Stimulated activated naive CD8-positive, alpha-beta T cell treated with anti-CD3 and anti-CD28 coated beads, Interleukin-15, Interleukin-2, amounts not matched to agents 100 ng/mL and 50 ng/mL, for 24 hours (primary cell): ENCODE measurements around the gene UBE4B.
A peak's percentile ranks its signal among the peaks of the same experiment; 100 is the strongest.

Experiments used
- H3K27ac Mint-ChIP-seq: one replicate; pipeline ENCODE4 v1.8.0; 2021; ENCODE audit warnings: mild to moderate bottlenecking, mixed read lengths
- H3K27me3 Mint-ChIP-seq: one replicate; pipeline ENCODE4 v1.8.0; 2021; ENCODE audit warnings: mixed read lengths
- H3K36me3 Mint-ChIP-seq: one replicate; pipeline ENCODE4 v1.8.0; 2021; ENCODE audit warnings: low read depth, mixed read lengths
- H3K4me1 Mint-ChIP-seq: one replicate; pipeline ENCODE4 v1.8.0; 2021; ENCODE audit warnings: low read depth, mixed read lengths
- H3K4me3 Mint-ChIP-seq: one replicate; pipeline ENCODE4 v1.8.0; 2021; ENCODE audit warnings: mild to moderate bottlenecking, mixed read lengths
- H3K9me3 Mint-ChIP-seq: one replicate; pipeline ENCODE4 v1.8.0; 2021; ENCODE audit warnings: mixed read lengths

Gene UBE4B

DNA sequence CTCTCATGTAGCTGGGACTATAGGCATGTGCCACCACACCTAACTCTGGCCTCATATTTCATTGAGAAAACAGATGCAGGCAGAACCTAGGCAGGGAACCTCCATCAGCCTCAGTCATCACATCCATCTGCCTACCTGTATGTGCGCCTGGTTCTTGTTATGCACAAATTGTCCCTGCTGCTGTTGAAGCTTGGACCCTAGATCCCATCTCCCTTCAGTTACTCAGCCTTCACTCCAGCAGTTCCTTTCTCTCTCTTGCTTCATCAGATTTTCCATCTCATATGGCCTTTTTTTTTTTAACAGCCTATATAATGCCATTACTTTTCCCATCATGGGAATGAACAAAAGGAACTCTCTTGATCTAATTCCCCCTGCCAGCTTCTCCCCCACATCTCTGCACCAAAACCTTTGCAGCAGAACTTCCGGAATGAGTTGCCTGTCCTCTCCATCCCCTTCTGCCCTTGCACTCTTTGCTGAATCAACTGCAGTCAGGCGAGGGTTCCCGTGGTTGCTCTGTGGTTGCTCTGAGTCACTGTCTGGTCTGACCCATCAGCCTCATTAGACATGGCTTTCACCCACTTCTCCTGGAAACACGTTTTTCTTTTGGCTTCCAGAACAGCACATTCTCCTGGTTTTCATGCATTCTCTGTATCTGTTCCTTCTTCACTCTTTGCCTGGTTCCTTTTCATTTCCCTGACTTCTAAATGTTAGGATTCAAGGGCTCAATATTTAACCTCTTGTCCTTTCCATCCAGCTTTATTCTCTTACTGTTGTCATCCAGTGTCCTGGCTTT is 41.5 kb downstream of the UBE4B start:
- Mint-ChIP-seq H3K9me3 (no peaks in the 10 kb centered on the region), H3K36me3 (peaks cover 7% of the 10 kb centered on the region), H3K4me3 (no peak overlapping the region), H3K27me3 (no peaks in the 10 kb centered on the region), H3K4me1 (peaks cover 20% of the 10 kb centered on the region), H3K27ac (peak overlapping the region; percentile 69)

DNA sequence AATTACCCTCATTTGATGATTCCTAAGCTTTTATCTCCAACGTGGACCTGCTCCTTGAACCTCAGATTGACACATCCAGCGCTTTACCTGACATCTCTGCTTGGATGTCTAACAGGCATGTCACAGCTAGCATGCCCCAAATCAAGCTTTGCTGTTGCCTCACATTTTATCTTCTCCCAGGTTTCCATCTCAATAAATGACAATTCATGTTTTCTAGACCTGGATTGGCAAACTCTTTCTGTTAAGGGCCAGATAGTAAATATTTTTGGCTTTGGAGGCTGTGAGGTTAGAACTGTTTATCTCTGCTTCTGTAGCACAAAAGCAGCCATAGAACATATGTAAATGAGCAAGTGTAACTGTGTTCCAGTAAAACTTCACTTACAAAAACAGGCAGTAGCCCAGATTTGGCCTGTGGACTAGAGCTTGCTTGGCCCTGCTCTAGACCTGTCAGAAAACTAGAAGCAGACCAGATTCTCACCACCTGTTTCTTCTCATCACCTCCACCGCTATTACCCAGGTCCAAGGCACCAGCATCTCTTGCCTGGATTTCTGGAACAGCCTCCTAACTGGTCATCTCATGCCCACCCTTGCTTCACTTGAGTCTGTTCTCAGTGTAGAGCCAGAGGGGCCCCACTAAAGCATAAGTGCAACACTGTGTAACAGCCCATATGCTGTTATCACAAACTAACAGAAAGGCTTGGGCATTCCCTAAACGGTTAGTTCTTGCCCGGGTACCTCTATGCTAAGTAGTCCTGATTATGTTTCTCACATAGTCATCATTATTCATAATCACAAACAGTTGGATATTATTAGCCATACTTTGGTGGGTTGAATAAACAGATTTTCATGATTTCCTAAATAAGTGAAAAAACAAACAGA is 42.3 kb downstream of the UBE4B start:
- H3K4me1 Mint-ChIP-seq = peaks cover 20% of the 10 kb centered on the region
- no peaks in the 10 kb centered on the region for H3K9me3 Mint-ChIP-seq
- peak overlapping the region; percentile 69 for H3K27ac Mint-ChIP-seq
- no peaks in the 10 kb centered on the region for H3K27me3 Mint-ChIP-seq
- peaks cover 11% of the 10 kb centered on the region for H3K36me3 Mint-ChIP-seq
- no peak overlapping the region for H3K4me3 Mint-ChIP-seq

DNA sequence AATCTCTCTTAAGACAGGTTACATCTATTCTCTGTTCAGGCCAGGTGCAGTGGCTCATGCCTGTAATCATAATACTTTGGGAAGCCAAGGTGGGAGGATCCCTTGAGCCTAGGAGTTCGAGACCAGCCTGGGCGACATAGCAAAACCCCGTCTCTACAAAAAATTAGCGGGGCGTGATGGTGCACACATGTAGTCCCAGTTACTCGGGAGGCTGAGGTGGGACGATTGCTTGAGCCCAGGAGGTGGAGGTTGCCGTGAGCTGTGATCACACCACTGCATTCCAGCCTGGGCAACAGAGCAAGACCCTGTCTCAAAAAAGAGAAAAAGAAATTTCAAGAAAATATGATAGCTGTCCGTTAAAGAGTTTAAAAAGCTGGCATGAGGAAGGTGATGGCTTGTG is 43.0 kb downstream of the UBE4B start:
- no peaks in the 10 kb centered on the region for H3K9me3 Mint-ChIP-seq
- peaks cover 17% of the 10 kb centered on the region for H3K36me3 Mint-ChIP-seq
- H3K27ac Mint-ChIP-seq = no peak overlapping the region
- no peaks in the 10 kb centered on the region for H3K27me3 Mint-ChIP-seq
- peaks cover 20% of the 10 kb centered on the region for H3K4me1 Mint-ChIP-seq
- H3K4me3 Mint-ChIP-seq = no peak overlapping the region

DNA sequence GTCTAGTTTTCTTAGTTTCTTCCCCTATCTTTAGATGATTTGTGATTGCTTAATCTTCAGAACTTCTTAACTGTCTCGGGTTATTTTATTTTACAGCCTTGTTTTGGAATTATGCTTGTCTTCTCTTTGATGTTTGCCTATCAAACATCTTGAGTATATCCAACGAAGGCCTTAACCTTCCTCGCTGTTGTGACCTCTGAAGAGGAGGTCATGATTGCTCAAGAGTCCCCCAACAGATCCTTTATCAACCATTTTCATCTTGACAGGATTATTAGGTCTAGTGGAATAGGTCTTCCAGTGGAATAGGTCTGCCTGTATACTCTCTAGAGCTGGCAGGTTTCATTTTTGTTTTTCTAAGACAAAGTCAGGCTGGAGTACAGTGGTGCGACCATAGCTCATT is 45.7 kb downstream of the UBE4B start:
- no peak overlapping the region for H3K27ac Mint-ChIP-seq

DNA sequence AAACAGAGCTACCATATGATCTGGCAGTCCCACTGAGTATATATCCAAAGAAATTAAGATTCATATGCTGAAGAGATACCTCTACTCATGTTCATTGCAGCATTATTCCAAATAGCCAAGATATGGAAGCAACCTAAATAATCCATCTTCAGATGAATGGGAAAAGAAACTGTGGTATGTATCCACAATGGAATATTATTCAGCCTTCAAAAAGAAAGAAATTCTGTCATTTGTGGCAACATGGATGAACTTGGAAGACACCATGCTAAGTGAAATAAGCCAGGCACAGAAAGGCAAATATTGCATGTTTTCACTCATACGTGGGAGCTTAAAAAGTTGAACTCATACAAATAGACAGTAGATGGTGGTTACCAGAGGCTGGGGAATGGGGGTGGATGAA is 47.8 kb downstream of the UBE4B start:
- no peak overlapping the region for H3K27ac Mint-ChIP-seq
- no peaks in the 10 kb centered on the region for H3K9me3 Mint-ChIP-seq
- no peaks in the 10 kb centered on the region for H3K27me3 Mint-ChIP-seq

More for the DNA sequence above, 45.7 kb downstream of the UBE4B start:
- Mint-ChIP-seq H3K36me3 (peaks cover 16% of the 10 kb centered on the region), H3K27me3 (no peaks in the 10 kb centered on the region), H3K9me3 (no peaks in the 10 kb centered on the region), H3K4me1 (peaks cover 18% of the 10 kb centered on the region), H3K4me3 (no peak overlapping the region)

DNA sequence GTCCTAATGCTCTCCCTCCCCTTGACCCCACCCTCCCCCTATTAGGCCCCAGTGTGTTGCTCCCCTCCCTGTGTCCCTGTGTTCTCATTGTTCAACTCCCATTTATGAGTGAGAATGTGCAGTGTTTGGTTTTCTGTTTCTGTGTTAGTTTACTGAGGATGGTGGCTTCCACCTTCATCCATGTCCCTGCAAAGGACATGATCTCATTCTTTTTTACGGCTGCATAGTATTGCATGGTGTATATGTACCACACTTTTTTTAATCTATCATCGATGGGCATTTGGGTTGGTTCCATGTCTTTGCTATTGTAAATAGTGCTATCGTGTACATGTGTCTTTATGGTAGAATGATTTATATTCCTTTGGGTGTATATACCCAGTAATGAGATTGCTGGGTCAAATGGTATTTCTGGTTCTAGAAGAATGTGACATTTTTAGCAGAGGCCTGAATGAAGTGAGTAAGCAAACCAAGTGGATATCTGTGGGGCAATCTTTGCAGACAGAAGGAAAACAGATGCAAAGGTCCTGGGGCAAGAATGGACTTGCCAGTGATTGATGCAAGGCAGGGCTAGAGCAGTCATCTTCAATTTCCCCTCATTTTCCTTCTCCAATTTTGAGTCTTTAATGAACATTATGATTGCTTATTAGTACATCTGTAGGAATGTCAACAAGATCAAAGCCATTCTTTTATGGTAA is 50.2 kb downstream of the UBE4B start:
- Mint-ChIP-seq H3K27ac (no peak overlapping the region), H3K36me3 (peaks cover 16% of the 10 kb centered on the region), H3K9me3 (no peaks in the 10 kb centered on the region), H3K27me3 (no peaks in the 10 kb centered on the region), H3K4me3 (no peak overlapping the region), H3K4me1 (no peaks in the 10 kb centered on the region)

More for the DNA sequence above, 47.8 kb downstream of the UBE4B start:
- H3K4me1 Mint-ChIP-seq = no peaks in the 10 kb centered on the region
- peaks cover 16% of the 10 kb centered on the region for H3K36me3 Mint-ChIP-seq
- no peak overlapping the region for H3K4me3 Mint-ChIP-seq

DNA sequence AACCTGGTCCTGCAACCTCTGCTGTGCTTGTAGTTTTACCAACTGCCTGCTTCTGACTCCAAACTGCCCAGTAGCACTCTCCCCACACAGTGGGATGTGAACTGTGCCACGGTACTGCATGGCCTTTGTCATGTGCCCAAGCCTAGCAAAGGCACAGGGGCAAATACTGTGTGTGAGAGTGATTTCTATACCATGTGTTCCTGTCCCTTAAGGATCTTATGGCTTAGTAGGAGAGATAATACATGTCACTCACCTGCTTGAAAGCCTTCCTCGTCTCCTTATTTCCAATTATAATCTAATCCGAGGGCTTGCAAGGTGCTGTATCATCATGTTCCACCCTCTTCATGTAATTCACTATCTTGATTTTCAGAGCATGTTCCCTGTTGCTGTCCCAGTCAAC is 51.3 kb downstream of the UBE4B start:
- Mint-ChIP-seq H3K27me3 (no peaks in the 10 kb centered on the region), H3K9me3 (no peaks in the 10 kb centered on the region), H3K4me1 (no peaks in the 10 kb centered on the region), H3K36me3 (peaks cover 11% of the 10 kb centered on the region), H3K4me3 (no peak overlapping the region), H3K27ac (no peak overlapping the region)

DNA sequence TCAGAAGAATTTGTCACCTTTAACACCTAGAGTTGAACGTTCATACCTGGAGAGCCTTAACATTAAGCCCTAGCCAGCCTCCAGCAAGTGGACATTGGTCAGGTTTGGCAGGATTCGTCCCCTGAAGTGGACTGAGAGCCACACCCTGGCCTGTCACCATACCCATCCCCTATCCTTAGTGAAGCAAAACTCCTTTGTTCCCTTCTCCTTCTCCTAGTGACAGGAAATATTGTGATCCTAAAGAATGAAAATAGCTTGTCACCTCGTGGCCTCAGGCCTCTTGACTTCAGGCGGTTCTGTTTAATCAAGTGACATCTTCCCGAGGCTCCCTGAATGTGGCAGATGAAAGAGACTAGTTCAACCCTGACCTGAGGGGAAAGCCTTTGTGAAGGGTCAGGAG is 52.3 kb downstream of the UBE4B start:
- Mint-ChIP-seq H3K27me3 (no peaks in the 10 kb centered on the region), H3K4me1 (no peaks in the 10 kb centered on the region), H3K36me3 (peaks cover 7% of the 10 kb centered on the region), H3K9me3 (no peaks in the 10 kb centered on the region), H3K27ac (no peak overlapping the region), H3K4me3 (no peak overlapping the region)

DNA sequence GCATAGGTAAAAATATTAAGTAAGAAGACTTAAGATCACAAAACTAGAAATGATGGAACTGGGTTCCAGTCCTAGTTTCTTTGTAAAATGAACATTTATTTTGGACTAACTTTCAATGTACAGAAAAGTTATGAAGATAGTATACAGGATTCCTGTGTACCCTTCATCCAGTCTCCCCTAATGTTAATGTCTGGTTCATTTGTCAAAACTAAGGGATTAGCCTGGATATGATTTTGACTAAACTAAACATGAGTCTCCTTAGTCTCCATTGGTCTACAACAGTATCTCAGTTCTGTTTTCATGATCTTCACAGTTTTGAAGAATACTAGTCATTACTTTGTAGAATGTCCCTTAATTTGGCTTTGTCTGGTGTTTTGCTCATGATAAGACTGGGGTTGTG is 54.5 kb downstream of the UBE4B start:
- no peak overlapping the region for H3K27ac Mint-ChIP-seq
- no peaks in the 10 kb centered on the region for H3K4me1 Mint-ChIP-seq
- H3K4me3 Mint-ChIP-seq = no peak overlapping the region
- no peaks in the 10 kb centered on the region for H3K27me3 Mint-ChIP-seq
- H3K9me3 Mint-ChIP-seq = no peaks in the 10 kb centered on the region
- H3K36me3 Mint-ChIP-seq = peaks cover 3% of the 10 kb centered on the region

DNA sequence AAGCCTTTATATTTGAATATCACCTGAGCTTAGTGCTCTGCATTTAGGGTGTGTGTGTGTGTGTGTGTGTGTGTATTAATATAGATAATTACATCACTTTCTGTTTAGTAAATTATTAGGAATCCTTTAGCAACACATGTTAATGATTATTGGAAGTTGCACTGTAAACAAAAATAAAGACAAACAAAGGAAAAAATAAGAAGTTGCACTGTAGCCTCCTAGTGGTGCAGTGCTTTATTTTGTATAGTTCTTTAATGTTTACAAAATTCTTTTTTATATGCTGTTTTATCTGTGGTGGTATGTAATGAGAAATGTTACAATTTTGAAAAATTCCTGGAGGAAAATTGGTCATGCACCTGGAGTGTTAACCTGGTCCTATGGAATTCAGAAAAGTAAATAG is 69.2 kb downstream of the UBE4B start:
- H3K27ac Mint-ChIP-seq = no peak overlapping the region
- no peaks in the 10 kb centered on the region for H3K4me1 Mint-ChIP-seq
- no peaks in the 10 kb centered on the region for H3K9me3 Mint-ChIP-seq
- H3K36me3 Mint-ChIP-seq = peaks cover 47% of the 10 kb centered on the region
- no peak overlapping the region for H3K4me3 Mint-ChIP-seq
- no peaks in the 10 kb centered on the region for H3K27me3 Mint-ChIP-seq

DNA sequence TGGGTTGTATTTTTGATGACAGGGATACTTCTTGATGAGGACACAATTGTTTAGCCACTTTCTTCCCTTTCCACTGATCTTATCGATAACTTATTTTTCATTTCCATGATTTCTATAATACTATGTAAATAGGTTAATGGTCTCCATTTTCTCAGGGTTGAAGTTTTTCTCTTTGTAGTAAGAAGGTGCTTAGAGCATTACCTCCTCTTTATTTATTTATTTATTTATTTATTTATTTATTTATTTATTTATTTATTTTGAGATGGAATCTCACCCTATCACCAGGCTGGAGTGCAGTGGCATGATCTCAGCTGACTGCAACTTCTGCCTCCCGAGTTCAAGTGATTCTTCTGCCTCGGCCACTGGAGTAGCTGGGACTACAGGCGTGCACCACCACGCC is 70.4 kb downstream of the UBE4B start:
- Mint-ChIP-seq H3K4me1 (no peaks in the 10 kb centered on the region), H3K9me3 (no peaks in the 10 kb centered on the region), H3K36me3 (peaks cover 56% of the 10 kb centered on the region), H3K4me3 (no peak overlapping the region), H3K27me3 (no peaks in the 10 kb centered on the region), H3K27ac (no peak overlapping the region)

DNA sequence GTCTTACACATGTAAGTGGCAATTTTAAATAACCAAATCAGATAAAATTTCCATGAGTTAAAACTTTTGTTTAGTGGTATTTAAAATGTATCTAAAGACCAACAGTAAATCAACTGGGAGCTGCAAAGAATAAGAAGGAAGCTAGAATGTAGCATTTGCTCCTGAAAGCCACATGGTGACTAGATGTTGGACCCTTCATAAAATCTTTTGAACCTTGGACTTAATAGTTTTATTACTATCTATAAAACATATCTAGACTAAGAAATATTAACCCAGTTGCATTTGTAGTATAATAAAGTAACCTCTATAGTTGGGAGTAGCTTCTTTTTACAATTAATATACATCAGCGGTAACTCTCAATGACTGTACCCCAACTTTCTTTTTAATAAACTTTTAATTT is 72.1 kb downstream of the UBE4B start:
- Mint-ChIP-seq H3K4me3 (no peak overlapping the region), H3K27ac (no peak overlapping the region), H3K36me3 (peaks cover 58% of the 10 kb centered on the region), H3K4me1 (no peaks in the 10 kb centered on the region), H3K9me3 (no peaks in the 10 kb centered on the region), H3K27me3 (no peaks in the 10 kb centered on the region)

DNA sequence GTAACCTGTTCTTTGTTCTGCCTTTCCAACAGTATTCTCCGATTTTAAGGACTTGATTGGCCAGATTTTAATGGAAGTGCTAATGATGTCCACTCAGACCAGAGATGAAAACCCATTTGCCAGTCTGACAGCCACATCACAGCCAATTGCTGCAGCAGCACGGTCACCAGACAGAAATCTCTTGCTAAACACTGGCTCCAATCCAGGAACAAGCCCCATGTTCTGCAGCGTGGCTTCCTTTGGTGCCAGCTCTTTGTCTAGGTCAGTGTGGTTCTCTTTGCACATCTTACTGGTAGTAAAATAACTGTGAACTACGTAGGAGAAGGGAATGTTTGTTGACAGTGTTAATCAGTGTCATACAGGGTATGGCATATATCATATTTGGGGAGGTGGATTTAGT is 72.7 kb downstream of the UBE4B start:
- Mint-ChIP-seq H3K9me3 (no peaks in the 10 kb centered on the region), H3K4me3 (no peak overlapping the region), H3K4me1 (no peaks in the 10 kb centered on the region), H3K36me3 (peaks cover 62% of the 10 kb centered on the region), H3K27ac (no peak overlapping the region), H3K27me3 (no peaks in the 10 kb centered on the region)

DNA sequence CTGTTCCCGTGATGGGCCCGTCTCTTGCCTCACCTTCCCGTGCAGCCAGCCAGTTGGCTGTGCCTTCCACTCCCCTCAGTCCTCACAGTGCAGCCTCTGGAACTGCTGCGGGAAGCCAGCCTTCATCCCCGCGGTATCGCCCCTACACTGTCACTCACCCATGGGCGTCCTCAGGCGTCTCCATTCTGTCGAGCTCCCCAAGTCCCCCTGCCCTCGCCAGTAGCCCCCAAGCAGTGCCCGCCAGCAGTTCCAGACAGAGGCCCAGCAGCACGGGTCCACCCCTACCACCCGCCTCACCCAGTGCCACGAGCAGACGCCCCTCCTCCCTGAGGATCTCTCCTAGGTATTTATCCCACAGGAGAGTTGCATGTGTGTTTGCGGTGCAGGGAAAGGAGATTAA is 73.5 kb downstream of the UBE4B start:
- Mint-ChIP-seq H3K36me3 (peaks cover 59% of the 10 kb centered on the region), H3K4me3 (no peak overlapping the region), H3K27me3 (no peaks in the 10 kb centered on the region), H3K9me3 (no peaks in the 10 kb centered on the region), H3K27ac (no peak overlapping the region), H3K4me1 (no peaks in the 10 kb centered on the region)
